ENCODE measurements around the gene TMEM178B. TPM values are rescaled to one million over a fixed set of nuclear protein-coding genes. Genes with fewer than 3 reads are reported as not detected.
"Not testable (repeated sequence)": the region's sequence is repeated elsewhere in the genome, so short reads cannot be mapped to it uniquely, and the experiment has no call there.

TMEM178B gene
- polyA plus RNA-seq, 1 donor (not counting 4 experiments of a cell fraction or from before 2014, with no cell fraction given) = not detected

- no peaks in the 10 kb centered on the region for H3K79me2 ChIP-seq (ENCODE audit: control insufficient read depth, insufficient read depth, low read length)
- H3K9me1 ChIP-seq (ENCODE audit: control insufficient read depth, extremely low read depth, insufficient read depth, low read length) = no peaks in the 10 kb centered on the region
- no peak overlapping the region for H3K4me3 ChIP-seq (ENCODE audit: control insufficient read depth in 2 of 3, extremely low read depth in 1 of 3, insufficient read depth in 2 of 3, low read depth in 1 of 3, low read length in 3 of 3)
- H2AFZ ChIP-seq (ENCODE audit: control insufficient read depth, low read length) = no peak overlapping the region
- no peak overlapping the region for H3K9ac ChIP-seq (ENCODE audit: control insufficient read depth, extremely low read depth, insufficient read depth, low read length)
- dilution Hi-C loops (cut with MboI; ENCODE audit: extremely low pct_ligation_motif_present, low sequenced_read_pairs) = no loop called here
- H3K9me3 ChIP-seq (ENCODE audit: control insufficient read depth, low read depth, low read length) = no peaks in the 10 kb centered on the region
- DNase-seq (ENCODE audit: low read depth, low spot score) (no peak), FAIRE-seq (no peak)
- no peak overlapping the region for H3K4me2 ChIP-seq (ENCODE audit: control insufficient read depth, extremely low read depth, insufficient read depth, low read depth, low read length)
- no peaks in the 10 kb centered on the region for H3K36me3 ChIP-seq (ENCODE audit: control insufficient read depth in 2 of 2, extremely low read depth in 1 of 2, insufficient read depth in 2 of 2, low read length in 2 of 2)
- H3K27me3 ChIP-seq (ENCODE audit: control insufficient read depth, extremely low read depth, insufficient read depth, low read length) = no peaks in the 10 kb centered on the region
- no peaks in the 10 kb centered on the region for H3K4me1 ChIP-seq (ENCODE audit: control insufficient read depth, extremely low read depth, insufficient read depth, low read length)
- no peak overlapping the region for H3K27ac ChIP-seq (ENCODE audit: control insufficient read depth, insufficient read depth, low read length)
- no peaks in the 10 kb centered on the region for H4K20me1 ChIP-seq (ENCODE audit: control insufficient read depth, extremely low read depth, insufficient read depth, low read length)
- TF ChIP-seq CTCF (optimal IDR thresholded peaks at IDR 0.05 in 1 of 3, IDR thresholded peaks at IDR 0.05 in 1 of 3, conservative IDR thresholded peaks at IDR 0.05 in 1 of 3; ENCODE audit: extremely low read depth in 1 of 3, insufficient read depth in 2 of 3, low read length in 3 of 3) (no peak), EZH2 (IDR thresholded peaks at IDR 0.05; ENCODE audit: low read length) (no peak)
These were observed 93.1 kb downstream of the TMEM178B start for GRCh38 chr7:141166926-141167325.

- no peak for FAIRE-seq
- no peaks in the 10 kb centered on the region for H3K4me1 ChIP-seq (ENCODE audit: control insufficient read depth, extremely low read depth, insufficient read depth, low read length)
- H3K4me2 ChIP-seq (ENCODE audit: control insufficient read depth, extremely low read depth, insufficient read depth, low read depth, low read length) = no peak overlapping the region
- H2AFZ ChIP-seq (ENCODE audit: control insufficient read depth, low read length) = no peak overlapping the region
- no peaks in the 10 kb centered on the region for H3K79me2 ChIP-seq (ENCODE audit: control insufficient read depth, insufficient read depth, low read length)
- H3K9ac ChIP-seq (ENCODE audit: control insufficient read depth, extremely low read depth, insufficient read depth, low read length) = no peak overlapping the region
- no peaks in the 10 kb centered on the region for H3K9me1 ChIP-seq (ENCODE audit: control insufficient read depth, extremely low read depth, insufficient read depth, low read length)
- H3K4me3 ChIP-seq (ENCODE audit: control insufficient read depth in 2 of 3, extremely low read depth in 1 of 3, insufficient read depth in 2 of 3, low read depth in 1 of 3, low read length in 3 of 3) = no peak overlapping the region
- H3K36me3 ChIP-seq (ENCODE audit: control insufficient read depth in 2 of 2, extremely low read depth in 1 of 2, insufficient read depth in 2 of 2, low read length in 2 of 2) = no peaks in the 10 kb centered on the region
- H4K20me1 ChIP-seq (ENCODE audit: control insufficient read depth, extremely low read depth, insufficient read depth, low read length) = no peaks in the 10 kb centered on the region
- dilution Hi-C loops (cut with MboI; ENCODE audit: extremely low pct_ligation_motif_present, low sequenced_read_pairs) = no loop called here
- no peak for TF ChIP-seq EZH2 (IDR thresholded peaks at IDR 0.05; ENCODE audit: low read length)
- no peak for TF ChIP-seq CTCF (optimal IDR thresholded peaks at IDR 0.05 in 1 of 3, IDR thresholded peaks at IDR 0.05 in 1 of 3, conservative IDR thresholded peaks at IDR 0.05 in 1 of 3; ENCODE audit: extremely low read depth in 1 of 3, insufficient read depth in 2 of 3, low read length in 3 of 3)
- no peaks in the 10 kb centered on the region for H3K9me3 ChIP-seq (ENCODE audit: control insufficient read depth, low read depth, low read length)
- DNase-seq (ENCODE audit: low read depth, low spot score) = no peak
- no peaks in the 10 kb centered on the region for H3K27me3 ChIP-seq (ENCODE audit: control insufficient read depth, extremely low read depth, insufficient read depth, low read length)
- no peak overlapping the region for H3K27ac ChIP-seq (ENCODE audit: control insufficient read depth, insufficient read depth, low read length)
These were observed 93.6 kb downstream of the TMEM178B start for GRCh38 chr7:141167381-141167964.

- dilution Hi-C loops (cut with MboI; ENCODE audit: extremely low pct_ligation_motif_present, low sequenced_read_pairs); DNase-seq (ENCODE audit: low read depth, low spot score); H3K9me3 ChIP-seq (ENCODE audit: control insufficient read depth, low read depth, low read length): not testable (repeated sequence)
These were observed 95.3 kb downstream of the TMEM178B start for GRCh38 chr7:141169157-141169556.

GRCh38 chr7:141175728-141176127 lies 101.9 kb downstream of the TMEM178B start:
- H3K4me3 ChIP-seq (ENCODE audit: control insufficient read depth in 2 of 3, extremely low read depth in 1 of 3, insufficient read depth in 2 of 3, low read depth in 1 of 3, low read length in 3 of 3); H3K36me3 ChIP-seq (ENCODE audit: control insufficient read depth in 2 of 2, extremely low read depth in 1 of 2, insufficient read depth in 2 of 2, low read length in 2 of 2); DNase-seq (ENCODE audit: low read depth, low spot score); H3K79me2 ChIP-seq (ENCODE audit: control insufficient read depth, insufficient read depth, low read length); FAIRE-seq; H3K9me3 ChIP-seq (ENCODE audit: control insufficient read depth, low read depth, low read length); dilution Hi-C loops (cut with MboI; ENCODE audit: extremely low pct_ligation_motif_present, low sequenced_read_pairs); H3K4me2 ChIP-seq (ENCODE audit: control insufficient read depth, extremely low read depth, insufficient read depth, low read depth, low read length); H3K27me3 ChIP-seq (ENCODE audit: control insufficient read depth, extremely low read depth, insufficient read depth, low read length); H3K4me1 ChIP-seq (ENCODE audit: control insufficient read depth, extremely low read depth, insufficient read depth, low read length); H3K27ac ChIP-seq (ENCODE audit: control insufficient read depth, insufficient read depth, low read length); H3K9me1 ChIP-seq (ENCODE audit: control insufficient read depth, extremely low read depth, insufficient read depth, low read length); H2AFZ ChIP-seq (ENCODE audit: control insufficient read depth, low read length); H4K20me1 ChIP-seq (ENCODE audit: control insufficient read depth, extremely low read depth, insufficient read depth, low read length); H3K9ac ChIP-seq (ENCODE audit: control insufficient read depth, extremely low read depth, insufficient read depth, low read length): not testable (repeated sequence)

More at GRCh38 chr7:141169157-141169556, 95.3 kb downstream of the TMEM178B start:
- H4K20me1 ChIP-seq (ENCODE audit: control insufficient read depth, extremely low read depth, insufficient read depth, low read length); H3K9ac ChIP-seq (ENCODE audit: control insufficient read depth, extremely low read depth, insufficient read depth, low read length); H3K27me3 ChIP-seq (ENCODE audit: control insufficient read depth, extremely low read depth, insufficient read depth, low read length); H3K79me2 ChIP-seq (ENCODE audit: control insufficient read depth, insufficient read depth, low read length); FAIRE-seq; H3K4me1 ChIP-seq (ENCODE audit: control insufficient read depth, extremely low read depth, insufficient read depth, low read length); H3K9me1 ChIP-seq (ENCODE audit: control insufficient read depth, extremely low read depth, insufficient read depth, low read length); H3K27ac ChIP-seq (ENCODE audit: control insufficient read depth, insufficient read depth, low read length); H3K4me2 ChIP-seq (ENCODE audit: control insufficient read depth, extremely low read depth, insufficient read depth, low read depth, low read length); H3K36me3 ChIP-seq (ENCODE audit: control insufficient read depth in 2 of 2, extremely low read depth in 1 of 2, insufficient read depth in 2 of 2, low read length in 2 of 2); H2AFZ ChIP-seq (ENCODE audit: control insufficient read depth, low read length); H3K4me3 ChIP-seq (ENCODE audit: control insufficient read depth in 2 of 3, extremely low read depth in 1 of 3, insufficient read depth in 2 of 3, low read depth in 1 of 3, low read length in 3 of 3): not testable (repeated sequence)
